ENCODE data around the gene HSPA1A.

DNA sequence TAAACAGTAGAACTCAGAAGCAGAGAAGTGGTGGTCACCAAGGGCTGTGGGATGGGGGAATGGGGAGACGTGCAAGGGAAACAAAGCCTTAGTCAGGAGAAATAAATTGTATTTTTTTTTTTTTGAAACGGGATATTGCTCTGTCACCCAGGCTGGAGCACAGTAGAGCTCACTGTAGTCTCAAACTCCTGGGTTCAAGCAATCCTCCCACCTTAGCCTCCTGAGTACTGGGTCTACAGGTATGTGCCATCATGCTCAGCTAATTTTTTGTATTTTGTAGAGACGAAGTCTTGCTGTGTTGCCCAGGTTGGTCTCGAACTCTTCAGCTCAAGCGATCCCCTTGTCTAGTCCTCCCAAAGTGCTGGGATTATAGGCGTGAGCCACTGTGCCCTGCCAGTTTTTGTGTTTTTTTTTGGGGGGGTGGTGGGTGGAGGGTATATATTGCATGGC is 15.6 kb downstream of the HSPA1A start:
- TF ChIP-seq, protein P1, sequence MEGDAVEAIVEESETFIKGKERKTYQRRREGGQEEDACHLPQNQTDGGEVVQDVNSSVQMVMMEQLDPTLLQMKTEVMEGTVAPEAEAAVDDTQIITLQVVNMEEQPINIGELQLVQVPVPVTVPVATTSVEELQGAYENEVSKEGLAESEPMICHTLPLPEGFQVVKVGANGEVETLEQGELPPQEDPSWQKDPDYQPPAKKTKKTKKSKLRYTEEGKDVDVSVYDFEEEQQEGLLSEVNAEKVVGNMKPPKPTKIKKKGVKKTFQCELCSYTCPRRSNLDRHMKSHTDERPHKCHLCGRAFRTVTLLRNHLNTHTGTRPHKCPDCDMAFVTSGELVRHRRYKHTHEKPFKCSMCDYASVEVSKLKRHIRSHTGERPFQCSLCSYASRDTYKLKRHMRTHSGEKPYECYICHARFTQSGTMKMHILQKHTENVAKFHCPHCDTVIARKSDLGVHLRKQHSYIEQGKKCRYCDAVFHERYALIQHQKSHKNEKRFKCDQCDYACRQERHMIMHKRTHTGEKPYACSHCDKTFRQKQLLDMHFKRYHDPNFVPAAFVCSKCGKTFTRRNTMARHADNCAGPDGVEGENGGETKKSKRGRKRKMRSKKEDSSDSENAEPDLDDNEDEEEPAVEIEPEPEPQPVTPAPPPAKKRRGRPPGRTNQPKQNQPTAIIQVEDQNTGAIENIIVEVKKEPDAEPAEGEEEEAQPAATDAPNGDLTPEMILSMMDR (IDR thresholded peaks at IDR 0.05) = no peak
- TF ChIP-seq NR3C1 (CRISPR knock-in tag; conservative IDR thresholded peaks at IDR 0.05; ENCODE audit: low read depth) = no peak
- TF ChIP-seq, protein P2, sequence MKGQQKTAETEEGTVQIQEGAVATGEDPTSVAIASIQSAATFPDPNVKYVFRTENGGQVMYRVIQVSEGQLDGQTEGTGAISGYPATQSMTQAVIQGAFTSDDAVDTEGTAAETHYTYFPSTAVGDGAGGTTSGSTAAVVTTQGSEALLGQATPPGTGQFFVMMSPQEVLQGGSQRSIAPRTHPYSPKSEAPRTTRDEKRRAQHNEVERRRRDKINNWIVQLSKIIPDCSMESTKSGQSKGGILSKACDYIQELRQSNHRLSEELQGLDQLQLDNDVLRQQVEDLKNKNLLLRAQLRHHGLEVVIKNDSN (CRISPR knock-in tag; IDR thresholded peaks at IDR 0.05) = no peak
- TF ChIP-seq TP53 (CRISPR knock-in tag; IDR thresholded peaks at IDR 0.05) = no peak
- no peak for TF ChIP-seq TEAD1 (CRISPR knock-in tag; IDR thresholded peaks at IDR 0.05)

Data from WTC11 (cell line).